HFFc6 (cell line): Measurements from ENCODE around the gene OR8D1. TPM values are rescaled to one million over a fixed set of nuclear protein-coding genes. Genes with fewer than 3 reads are reported as not detected.

Experiments
- DNase-seq: peaks from one replicate; pipeline ENCODE4 v3.0.0-alpha.2; 2018
- H3K27ac Mint-ChIP-seq: 2 replicates; pipeline ENCODE4 v1.8.0; 2020; ENCODE audit warnings: mild to moderate bottlenecking, mixed read lengths
- H3K27me3 Mint-ChIP-seq: 2 replicates; pipeline ENCODE4 v1.8.0; 2021; ENCODE audit warnings: mild to moderate bottlenecking, moderate library complexity, mixed read lengths; ENCODE audit not compliant: insufficient read depth
- H3K36me3 Mint-ChIP-seq: 2 replicates; pipeline ENCODE4 v1.8.0; 2021; ENCODE audit warnings: low read depth, mixed read lengths
- H3K4me1 Mint-ChIP-seq: 2 replicates; pipeline ENCODE4 v1.8.0; 2020; ENCODE audit warnings: low read depth, mixed read lengths
- H3K4me3 Mint-ChIP-seq: 2 replicates; pipeline ENCODE4 v1.8.0; 2020; ENCODE audit warnings: mild to moderate bottlenecking, moderate library complexity, mixed read lengths
- H3K9me3 Mint-ChIP-seq: 2 replicates; pipeline ENCODE4 v1.8.0; 2020; ENCODE audit warnings: mild to moderate bottlenecking, mixed read lengths
- CTCF ChIP-seq: fragments of 200-600 bp; sonication (generic); IDR thresholded peaks from 2 replicates; pipeline ENCODE4 v1.5.0; 2021; ENCODE audit warnings: antibody characterized with exemption, mild to moderate bottlenecking
- total RNA-seq, 6 experiments: library from RNA; stranded (reverse); fragmentation: NEBNext Ultra II Directional; extraction: Animal tissue kit (Norgen Biotek cat#: 25700); gene quantifications; 2 replicates in 1 of 6; 3 replicates in 5 of 6; pipeline ENCODE4 v1.2.3, GENCODE V29; 2021

The OR8D1 gene
- total RNA-seq, 6 experiments from 2014 or later, result not detected

GRCh38 chr11:124294687-124295086, 19.1 kb downstream of the OR8D1 start:
- no peak overlapping the region for H3K4me3 Mint-ChIP-seq
- no peak for DNase-seq
- H3K36me3 Mint-ChIP-seq, result no peaks in the 10 kb centered on the region
- no peaks in the 10 kb centered on the region for H3K4me1 Mint-ChIP-seq
- TF ChIP-seq CTCF, result no peak
- peaks cover 25% of the 10 kb centered on the region for H3K9me3 Mint-ChIP-seq
- H3K27me3 Mint-ChIP-seq, result no peaks in the 10 kb centered on the region; the same call in 1 of the 2 replicates
- no peak overlapping the region for H3K27ac Mint-ChIP-seq

- Mint-ChIP-seq H3K4me1 (no peaks in the 10 kb centered on the region), H3K27ac (no peak overlapping the region), H3K36me3 (no peaks in the 10 kb centered on the region), H3K4me3 (no peak overlapping the region), H3K9me3 (peaks cover 52% of the 10 kb centered on the region), H3K27me3 (no peaks in the 10 kb centered on the region; the same call in 1 of the 2 replicates)
- peak; percentile 48 for DNase-seq
- no peak for TF ChIP-seq CTCF
Measured at GRCh38 chr11:124285610-124286344, 28.0 kb downstream of the OR8D1 start.

GRCh38 chr11:124278261-124278660, 35.5 kb downstream of the OR8D1 start:
- no peak overlapping the region for H3K4me3 Mint-ChIP-seq
- TF ChIP-seq CTCF, result no peak
- no peaks in the 10 kb centered on the region for H3K4me1 Mint-ChIP-seq
- DNase-seq, result no peak
- H3K36me3 Mint-ChIP-seq, result no peaks in the 10 kb centered on the region
- H3K27me3 Mint-ChIP-seq, result no peaks in the 10 kb centered on the region
- H3K27ac Mint-ChIP-seq, result no peak overlapping the region
- H3K9me3 Mint-ChIP-seq, result peaks cover 52% of the 10 kb centered on the region

- Mint-ChIP-seq H3K27me3 (no peaks in the 10 kb centered on the region), H3K4me1 (no peaks in the 10 kb centered on the region), H3K4me3 (no peak overlapping the region), H3K9me3 (peaks cover 48% of the 10 kb centered on the region), H3K36me3 (no peaks in the 10 kb centered on the region), H3K27ac (no peak overlapping the region)
- TF ChIP-seq CTCF, result no peak
- DNase-seq, result no peak
Measured at GRCh38 chr11:124277804-124278203, 35.9 kb downstream of the OR8D1 start.

GRCh38 chr11:124277207-124277606, 36.5 kb downstream of the OR8D1 start:
- H3K36me3 Mint-ChIP-seq, result no peaks in the 10 kb centered on the region
- peaks cover 46% of the 10 kb centered on the region for H3K9me3 Mint-ChIP-seq

More at GRCh38 chr11:124277207-124277606, 36.5 kb downstream of the OR8D1 start:
- no peak for DNase-seq
- TF ChIP-seq CTCF, result no peak
- Mint-ChIP-seq H3K4me3 (no peak overlapping the region), H3K27ac (no peak overlapping the region), H3K4me1 (no peaks in the 10 kb centered on the region), H3K27me3 (no peaks in the 10 kb centered on the region)
